GM19023 (cell line): ENCODE results near the gene C13orf42.
A peak's percentile ranks its signal among the peaks of the same experiment; 100 is the strongest.
"Not testable (repeated sequence)": the region's sequence is repeated elsewhere in the genome, so short reads cannot be mapped to it uniquely, and the experiment has no call there.

ENCODE experiments used
- ATAC-seq: cut with Tn5 transposase; IDR thresholded peaks from one replicate; pipeline ENCODE4 v1.9.1; 2021; ENCODE audit warnings: mild to moderate bottlenecking, moderate library complexity; ENCODE audit not compliant: unreplicated experiment

Gene C13orf42

GRCh38 chr13:51122868-51123566, 11.9 kb upstream of the C13orf42 start:
- ATAC-seq, result no peak

GRCh38 chr13:51120873-51121272, 9.8 kb upstream of the C13orf42 start:
- ATAC-seq, result not testable (repeated sequence)

DNA sequence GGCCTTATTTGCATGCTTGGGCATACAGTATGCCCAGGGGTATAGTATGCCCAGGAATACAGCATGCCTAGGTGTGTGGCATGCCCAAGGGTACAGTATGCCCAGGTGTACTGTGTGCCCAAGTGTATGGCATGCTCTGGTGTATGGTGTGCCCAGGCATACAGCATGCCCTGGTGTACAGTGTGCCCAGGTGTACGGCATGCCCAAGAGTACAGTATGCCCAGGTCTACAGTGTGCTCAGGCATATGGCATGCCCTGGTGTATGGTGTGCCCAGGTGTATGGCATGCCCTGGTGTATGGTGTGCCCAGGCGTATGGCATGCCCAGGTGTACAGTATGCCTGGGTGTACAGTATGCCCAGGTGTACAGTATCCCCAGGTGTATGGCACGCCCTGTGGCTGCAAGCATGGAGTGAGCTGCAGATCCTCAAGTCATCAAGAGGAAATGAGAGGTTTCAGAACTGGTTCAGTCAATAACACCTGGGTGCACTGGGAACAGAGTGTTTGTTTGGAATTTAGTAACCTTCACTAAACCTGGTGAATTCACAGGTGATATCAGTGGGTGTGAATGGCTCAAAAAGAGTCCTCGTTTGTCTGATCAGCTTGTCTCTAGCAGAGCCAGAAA, 7.8 kb upstream of the C13orf42 start:
- ATAC-seq, result no peak

DNA sequence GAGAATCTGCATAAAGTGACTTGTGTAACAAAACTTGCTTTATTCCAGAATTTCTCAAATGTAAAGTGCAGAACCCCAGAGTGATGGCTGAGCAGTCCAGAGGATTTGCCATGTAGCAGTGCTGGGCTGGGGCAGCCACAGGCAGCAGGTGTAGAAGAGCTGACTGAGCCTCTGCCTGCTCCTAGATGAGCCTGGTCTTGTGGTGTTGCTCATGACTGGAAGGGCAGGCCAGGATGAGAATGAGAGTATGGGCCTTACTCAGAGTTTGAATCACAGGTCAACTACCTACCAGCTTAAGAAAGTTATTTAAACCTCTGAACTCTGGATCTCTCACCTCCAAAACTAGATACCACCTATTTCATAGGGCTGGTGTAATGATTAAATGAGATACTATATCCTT, 2.9 kb upstream of the C13orf42 start:
- no peak for ATAC-seq

- ATAC-seq, result no peak
Observed at GRCh38 chr13:51113186-51113881, 2.3 kb upstream of the C13orf42 start.

GRCh38 chr13:51112771-51113170, 1.7 kb upstream of the C13orf42 start:
- ATAC-seq, result no peak

GRCh38 chr13:51111997-51112396, 923 bp upstream of the C13orf42 start:
- ATAC-seq, result no peak

GRCh38 chr13:51107996-51108395, 3.1 kb downstream of the C13orf42 start:
- ATAC-seq, result no peak

GRCh38 chr13:51105046-51105445, 6.0 kb downstream of the C13orf42 start:
- no peak for ATAC-seq

DNA sequence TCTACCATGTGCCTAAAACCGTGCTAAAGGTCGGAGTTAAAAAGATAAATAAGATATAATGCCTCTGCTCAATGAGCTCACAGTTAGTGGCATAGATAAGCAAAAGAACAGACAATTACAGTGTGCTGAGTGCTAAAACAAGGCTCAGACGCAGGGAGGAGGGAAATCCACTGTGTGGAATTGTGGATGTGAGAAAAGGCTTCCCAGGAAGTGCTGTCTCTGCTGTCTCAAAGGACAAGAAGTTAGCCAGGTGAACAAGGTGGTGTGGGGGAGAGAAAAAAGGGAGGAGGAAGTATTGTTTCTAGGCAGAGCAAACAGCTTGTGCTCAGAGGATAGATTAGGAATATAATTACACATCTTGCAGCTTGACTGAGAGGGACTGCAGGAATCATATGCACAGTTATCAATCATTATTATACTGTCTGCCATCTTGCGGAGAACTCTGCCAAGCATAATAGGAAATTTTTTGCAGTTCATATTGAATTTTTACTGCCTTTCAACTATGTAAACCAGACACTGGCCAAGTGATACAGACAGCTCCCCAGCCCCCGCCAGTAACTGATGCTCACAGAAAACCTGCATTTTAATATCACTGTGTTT, 9.3 kb downstream of the C13orf42 start:
- no peak for ATAC-seq

- ATAC-seq, result no peak
Observed at GRCh38 chr13:51097353-51098043, 13.6 kb downstream of the C13orf42 start.

DNA sequence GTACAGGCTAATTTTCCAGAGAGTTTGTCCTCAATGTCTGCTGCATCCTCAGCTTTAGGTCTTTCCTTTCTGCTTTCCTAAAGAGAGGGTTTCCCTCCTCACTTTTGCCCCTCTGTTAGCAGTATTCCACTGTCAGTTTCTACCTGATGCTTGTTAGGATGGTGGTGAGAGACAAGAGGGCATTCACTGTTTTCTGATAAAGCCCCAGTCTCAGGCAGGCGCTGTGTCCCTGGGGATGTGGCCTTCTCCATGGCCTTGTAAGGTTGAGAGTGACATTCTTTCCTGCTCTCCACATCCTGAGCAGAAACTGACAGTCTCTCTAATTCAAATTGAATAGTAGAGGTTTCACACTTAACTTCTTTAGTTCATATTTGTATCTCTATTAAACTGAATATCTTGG, 14.9 kb downstream of the C13orf42 start:
- ATAC-seq, result no peak

DNA sequence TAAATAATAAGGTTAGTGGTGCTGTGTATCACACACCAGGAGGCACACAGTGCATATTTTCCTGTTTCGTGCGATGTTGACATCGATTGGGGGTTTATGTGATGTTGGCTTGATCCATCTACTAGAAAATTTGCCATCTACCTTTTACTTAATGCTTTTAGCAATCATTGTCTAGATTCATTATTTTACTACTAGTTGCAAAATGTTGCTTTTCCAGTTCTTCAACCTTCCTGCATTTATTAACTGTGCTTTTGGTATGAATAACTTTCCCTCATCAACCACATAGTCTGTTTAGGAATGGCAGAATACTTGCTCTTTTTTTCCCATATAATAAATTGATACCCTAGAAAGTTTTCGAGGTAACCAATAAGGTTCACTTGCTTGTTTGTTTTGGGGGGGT, 17.5 kb downstream of the C13orf42 start:
- ATAC-seq, result no peak

DNA sequence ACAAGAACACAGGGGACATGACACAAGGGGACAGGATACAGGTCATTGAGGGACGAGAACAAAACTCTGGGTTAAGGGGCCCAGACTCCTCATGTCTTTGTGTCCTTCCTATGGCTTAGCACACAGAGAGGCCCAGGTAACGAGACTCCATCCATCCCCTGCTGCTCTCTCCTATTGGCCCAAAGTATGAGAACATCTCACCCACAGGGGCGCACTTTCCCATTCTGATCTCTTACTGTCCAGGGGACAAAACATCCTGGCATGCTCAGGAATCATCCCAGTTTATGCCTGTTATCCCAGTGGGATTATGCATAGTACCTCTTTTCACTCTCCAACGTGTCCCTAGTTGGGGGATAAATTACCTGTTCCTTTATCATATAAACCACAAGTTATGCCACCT, 19.2 kb downstream of the C13orf42 start:
- ATAC-seq, result no peak

GRCh38 chr13:51083706-51084105, 27.4 kb downstream of the C13orf42 start:
- ATAC-seq, result no peak

- not testable (repeated sequence) for ATAC-seq
Observed at GRCh38 chr13:51080478-51081065, 30.5 kb downstream of the C13orf42 start.

- ATAC-seq, result no peak
Observed at GRCh38 chr13:51071493-51071892, 39.6 kb downstream of the C13orf42 start.

DNA sequence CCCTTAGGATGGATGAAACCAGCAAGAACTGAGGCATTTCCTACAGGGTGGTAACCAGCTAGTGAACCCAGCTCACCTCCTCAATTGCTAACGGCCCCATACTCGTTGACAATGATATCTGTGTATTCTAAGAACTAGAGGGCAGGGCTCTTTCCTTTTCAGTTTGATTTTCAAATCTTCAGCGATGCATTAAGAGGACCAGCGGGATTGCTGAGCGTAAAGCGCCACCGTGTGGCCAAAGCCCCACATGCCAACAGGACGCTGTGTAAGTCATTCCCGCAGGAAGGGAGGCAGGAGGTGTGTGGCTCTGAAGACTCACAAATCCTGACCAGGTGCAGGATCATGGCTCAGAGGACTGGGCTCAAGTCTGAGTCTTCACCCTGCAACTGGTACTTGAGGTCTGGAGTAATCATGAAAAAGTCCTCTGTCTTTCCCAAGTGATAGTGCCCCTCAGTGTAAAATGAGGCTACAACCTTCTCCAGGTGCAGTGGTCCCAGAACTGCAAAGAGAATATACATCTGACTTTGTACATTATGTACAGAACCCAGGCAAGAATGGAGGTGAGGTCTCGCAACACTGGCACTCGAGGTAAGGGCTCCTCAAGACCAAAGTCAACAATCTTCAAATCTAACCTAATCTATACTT, 40.9 kb downstream of the C13orf42 start:
- peak; percentile 82 for ATAC-seq

GRCh38 chr13:51068501-51068900, 42.6 kb downstream of the C13orf42 start:
- no peak for ATAC-seq

DNA sequence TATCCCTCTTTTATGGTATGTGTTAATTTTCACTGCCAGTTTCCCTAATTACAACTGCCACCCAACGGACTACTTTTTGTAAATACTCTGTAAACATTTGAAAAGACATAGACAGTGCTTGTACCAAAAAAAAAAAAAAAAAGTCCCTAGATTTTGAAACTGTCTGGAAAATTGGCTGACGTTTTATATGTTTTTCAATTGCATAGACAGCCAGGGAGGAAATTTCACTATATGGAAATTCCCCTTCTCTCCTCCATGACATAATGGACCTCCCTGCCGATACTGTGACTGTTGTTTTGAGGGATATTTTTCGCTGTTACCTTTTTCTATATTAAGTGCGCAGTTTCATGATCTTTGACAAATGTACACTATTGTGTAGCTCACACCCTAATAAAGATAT, 43.4 kb downstream of the C13orf42 start:
- ATAC-seq, result no peak
